Activated CD8-positive, alpha-beta memory T cell treated with anti-CD3 and anti-CD28 coated beads, Interleukin-2, amount 10 ng/mL, durations not matched to agents 7 days and 5 days (primary cell): ENCODE measurements around the gene PSMG4. TPM values are rescaled to one million over a fixed set of nuclear protein-coding genes. Genes with fewer than 3 reads are reported as not detected.
"Not testable (repeated sequence)": the region's sequence is repeated elsewhere in the genome, so short reads cannot be mapped to it uniquely, and the experiment has no call there.

Source experiments
- ATAC-seq: fragments of 150-1000 bp; cut with Tn5 transposase; one replicate; pipeline ENCODE4 v1.10.0; 2021; ENCODE audit warnings: moderate library complexity
- CTCF ChIA-PET: fragments of 350-600 bp; sonication (Branson Sonifier 250); formaldehyde crosslinking; loops from one replicate; lab custom pipeline; 2021; ENCODE audit warnings: antibody characterized with exemption; lab: Charles Lee
- DNase-seq: peaks from one replicate; pipeline ENCODE4 v3.0.0-alpha.2; 2020
- H3K27ac Mint-ChIP-seq: one replicate; pipeline ENCODE4 v1.8.0; 2021; ENCODE audit warnings: mild to moderate bottlenecking, mixed read lengths
- H3K27me3 Mint-ChIP-seq: one replicate; pipeline ENCODE4 v1.8.0; 2021; ENCODE audit warnings: mixed read lengths
- H3K36me3 Mint-ChIP-seq: one replicate; pipeline ENCODE4 v1.8.0; 2021; ENCODE audit warnings: mild to moderate bottlenecking, mixed read lengths
- H3K4me1 Mint-ChIP-seq: one replicate; pipeline ENCODE4 v1.8.0; 2021; ENCODE audit warnings: mixed read lengths
- H3K4me3 Mint-ChIP-seq: one replicate; pipeline ENCODE4 v1.8.0; 2021; ENCODE audit warnings: mild to moderate bottlenecking, moderate library complexity, mixed read lengths
- H3K9me3 Mint-ChIP-seq: one replicate; pipeline ENCODE4 v1.8.0; 2022; ENCODE audit warnings: low read depth, mixed read lengths
- total RNA-seq, 2 experiments: library from RNA; stranded (reverse); gene quantifications; one replicate each; pipeline ENCODE4 v1.2.3, GENCODE V29; 2021

PSMG4 gene
- total RNA-seq, 2 experiments from 2014 or later, result 24.4 TPM

DNA sequence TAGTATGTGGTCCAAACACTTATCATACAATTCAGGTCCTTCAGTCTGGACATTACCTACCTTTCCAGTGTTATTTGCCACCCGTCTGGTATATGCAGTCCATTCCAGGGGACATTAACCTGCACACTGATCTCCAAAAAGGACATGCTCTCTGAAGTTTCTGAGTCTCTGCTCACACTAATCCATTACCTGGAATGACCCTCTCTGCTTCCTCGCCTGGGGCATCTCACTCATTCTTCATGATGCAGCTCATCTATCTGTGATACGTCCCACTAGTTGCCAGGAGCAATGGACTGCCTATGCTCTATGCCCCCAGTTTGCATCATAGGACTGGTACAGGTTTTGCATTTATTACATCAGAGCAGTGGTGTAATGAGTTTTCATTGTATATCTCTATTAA, 25.4 kb upstream of the PSMG4 start:
- H3K9me3 Mint-ChIP-seq, result no peaks in the 10 kb centered on the region
- CTCF ChIA-PET, result interaction anchor here (1.2 to 1.5 kb wide), 2 partner anchors 15 to 18 kb away, joined by 3 to 4 read pairs; no protein-coding TSS in a partner anchor
- no peak overlapping the region for H3K27ac Mint-ChIP-seq
- H3K4me1 Mint-ChIP-seq, result peaks cover 31% of the 10 kb centered on the region
- H3K4me3 Mint-ChIP-seq, result no peak overlapping the region
- no peak for DNase-seq
- ATAC-seq, result no peak
- H3K27me3 Mint-ChIP-seq, result peaks cover 84% of the 10 kb centered on the region
- peaks cover 2% of the 10 kb centered on the region for H3K36me3 Mint-ChIP-seq

GRCh38 chr6:3233904-3234303, 24.8 kb upstream of the PSMG4 start:
- Mint-ChIP-seq H3K27me3 (peaks cover 86% of the 10 kb centered on the region), H3K36me3 (no peaks in the 10 kb centered on the region), H3K4me1 (peaks cover 27% of the 10 kb centered on the region), H3K4me3 (no peak overlapping the region), H3K9me3 (no peaks in the 10 kb centered on the region), H3K27ac (no peak overlapping the region)
- CTCF ChIA-PET, result interaction anchor here (1.2 to 1.5 kb wide), 2 partner anchors 14 to 18 kb away, joined by 3 to 4 read pairs; no protein-coding TSS in a partner anchor
- ATAC-seq (no peak), DNase-seq (no peak)

GRCh38 chr6:3235486-3235885, 23.3 kb upstream of the PSMG4 start:
- Mint-ChIP-seq H3K27me3 (peaks cover 83% of the 10 kb centered on the region), H3K9me3 (no peaks in the 10 kb centered on the region), H3K4me1 (peaks cover 13% of the 10 kb centered on the region), H3K4me3 (no peak overlapping the region), H3K27ac (no peak overlapping the region), H3K36me3 (no peaks in the 10 kb centered on the region)
- CTCF ChIA-PET, result no interaction called here
- no peak for ATAC-seq
- no peak for DNase-seq

DNA sequence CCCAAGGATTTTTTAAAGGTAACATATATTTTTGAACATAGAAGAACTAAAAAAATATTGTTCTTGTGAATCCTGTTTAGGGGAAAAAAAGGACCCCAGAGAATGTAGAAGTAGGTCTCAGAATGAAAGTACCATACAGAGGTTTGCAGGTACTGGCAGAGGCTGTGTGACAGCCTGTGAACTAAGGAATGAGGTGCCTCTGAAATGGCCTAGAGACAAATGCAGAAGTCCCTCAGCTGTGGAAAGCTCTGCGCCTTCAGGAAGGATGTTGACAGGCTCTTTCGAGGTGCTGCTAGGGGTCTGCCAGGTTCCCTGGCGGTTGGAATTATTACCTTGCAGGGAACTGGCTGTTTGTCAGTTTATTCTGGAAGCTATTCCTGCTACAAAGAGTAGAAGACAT, 22.7 kb upstream of the PSMG4 start:
- no peak for DNase-seq
- ATAC-seq, result no peak
- Mint-ChIP-seq H3K27ac (no peak overlapping the region), H3K9me3 (no peaks in the 10 kb centered on the region), H3K36me3 (no peaks in the 10 kb centered on the region), H3K27me3 (peaks cover 81% of the 10 kb centered on the region), H3K4me1 (peaks cover 9% of the 10 kb centered on the region), H3K4me3 (no peak overlapping the region)
- CTCF ChIA-PET, result interaction anchor here (0.9 to 1.2 kb wide), 2 partner anchors 14 to 110 kb away, joined by 3 read pairs; no protein-coding TSS in a partner anchor

DNA sequence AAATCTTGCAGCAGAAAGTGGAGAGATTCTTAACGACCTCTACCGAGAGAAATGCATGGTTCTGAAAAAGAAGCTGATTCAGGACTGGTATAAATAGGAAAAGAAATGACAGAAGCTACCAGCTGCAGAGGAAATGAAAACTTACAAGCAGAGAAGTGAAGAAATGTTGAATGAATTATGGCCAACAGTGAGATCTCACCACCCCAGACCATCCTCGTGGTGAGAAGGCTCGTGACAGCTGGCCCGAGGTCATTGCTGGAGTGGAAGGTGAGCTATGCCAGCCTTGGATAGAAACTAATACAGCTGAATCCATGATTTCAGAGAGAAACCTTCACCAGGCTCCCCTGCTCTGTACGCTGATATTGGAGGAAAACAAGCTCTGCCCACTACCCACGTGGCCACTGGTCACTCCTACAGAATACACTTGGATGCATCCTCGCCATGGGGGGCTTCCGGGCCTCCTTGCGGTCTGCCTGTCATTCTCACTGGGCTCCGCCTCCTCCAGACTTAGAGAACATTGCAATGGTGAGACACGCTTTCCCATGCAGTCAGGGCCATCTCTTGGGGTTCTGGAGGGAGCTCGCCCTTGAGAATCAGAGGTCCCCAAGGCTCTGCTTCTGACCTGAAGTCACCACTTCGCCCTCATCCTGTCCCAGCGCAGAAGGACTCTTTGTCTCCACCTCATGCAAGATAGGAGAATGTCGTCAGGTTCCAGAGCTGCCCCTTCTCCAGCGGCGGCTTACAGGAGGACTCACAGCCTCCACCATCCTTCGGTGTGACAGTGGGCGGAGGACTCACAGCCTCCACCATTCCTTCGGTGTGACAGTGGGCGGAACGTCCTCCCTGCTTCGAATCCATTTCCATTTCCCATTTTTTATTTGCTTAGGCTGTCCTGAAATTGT, 20.7 kb upstream of the PSMG4 start:
- H3K27ac Mint-ChIP-seq, result no peak overlapping the region
- ATAC-seq, result no peak
- CTCF ChIA-PET, result interaction anchor here (1.5 kb wide), 1 partner anchor 14 kb away, joined by 5 read pairs; no protein-coding TSS in a partner anchor
- peaks cover 69% of the 10 kb centered on the region for H3K27me3 Mint-ChIP-seq
- H3K9me3 Mint-ChIP-seq, result no peaks in the 10 kb centered on the region
- DNase-seq, result no peak
- H3K4me3 Mint-ChIP-seq, result no peak overlapping the region
- H3K4me1 Mint-ChIP-seq, result no peaks in the 10 kb centered on the region
- no peaks in the 10 kb centered on the region for H3K36me3 Mint-ChIP-seq

DNA sequence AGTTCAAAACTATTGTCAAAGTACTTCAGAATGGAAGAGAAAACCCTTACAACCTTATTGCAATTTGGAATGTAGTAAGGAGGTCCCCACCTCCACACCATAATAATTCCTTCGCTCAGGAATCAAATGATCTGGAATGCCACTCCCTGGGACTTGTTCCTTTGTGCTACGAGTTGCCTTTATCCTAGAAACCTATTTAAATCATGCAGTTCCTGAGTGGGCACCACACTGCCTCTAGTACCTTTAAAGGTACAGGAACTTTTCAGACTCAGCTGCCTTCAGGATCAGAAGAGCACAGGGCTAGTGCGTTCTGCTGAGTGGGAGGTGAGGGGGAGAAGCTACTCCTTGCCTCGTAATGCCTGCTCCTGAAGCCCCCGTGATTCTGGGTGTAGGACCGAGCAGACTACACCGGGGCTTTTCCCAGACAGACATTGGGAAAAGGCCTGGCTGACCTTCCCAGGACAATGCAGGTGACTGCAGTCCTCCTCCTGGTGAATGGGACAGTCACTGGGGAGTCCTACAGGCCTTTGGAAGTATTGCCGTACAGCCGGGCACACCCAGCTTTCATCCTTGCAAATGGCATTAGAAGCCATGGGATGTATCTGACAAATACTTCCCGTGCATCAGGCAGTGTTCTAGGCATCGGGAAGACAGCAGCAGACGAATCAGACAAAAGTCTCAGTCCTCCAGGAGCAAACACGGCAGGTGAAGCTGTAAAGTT, 19.5 kb upstream of the PSMG4 start:
- CTCF ChIA-PET, result interaction anchor here (2.1 kb wide), 1 partner anchor 12 kb away, joined by 13 read pairs; no protein-coding TSS in a partner anchor
- Mint-ChIP-seq H3K36me3 (no peaks in the 10 kb centered on the region), H3K9me3 (no peaks in the 10 kb centered on the region), H3K4me3 (no peak overlapping the region), H3K4me1 (no peaks in the 10 kb centered on the region), H3K27me3 (peaks cover 64% of the 10 kb centered on the region), H3K27ac (no peak overlapping the region)
- no peak for DNase-seq
- no peak for ATAC-seq

GRCh38 chr6:3240595-3240994, 18.2 kb upstream of the PSMG4 start:
- H3K4me3 Mint-ChIP-seq, result no peak overlapping the region
- peaks cover 59% of the 10 kb centered on the region for H3K27me3 Mint-ChIP-seq
- ATAC-seq (no peak), DNase-seq (no peak)
- CTCF ChIA-PET, result interaction anchor here (2.1 kb wide), 1 partner anchor 11 kb away, joined by 13 read pairs; no protein-coding TSS in a partner anchor
- no peaks in the 10 kb centered on the region for H3K4me1 Mint-ChIP-seq
- no peak overlapping the region for H3K27ac Mint-ChIP-seq
- no peaks in the 10 kb centered on the region for H3K36me3 Mint-ChIP-seq
- H3K9me3 Mint-ChIP-seq, result no peaks in the 10 kb centered on the region

GRCh38 chr6:3241745-3242144, 17.0 kb upstream of the PSMG4 start:
- CTCF ChIA-PET, result interaction anchor here (2.4 kb wide), 1 partner anchor 10 kb away, joined by 8 read pairs; no protein-coding TSS in a partner anchor
- H3K27me3 Mint-ChIP-seq, result peaks cover 55% of the 10 kb centered on the region
- not testable (repeated sequence) for H3K27ac Mint-ChIP-seq, ATAC-seq, H3K9me3 Mint-ChIP-seq, H3K36me3 Mint-ChIP-seq, H3K4me3 Mint-ChIP-seq, DNase-seq, H3K4me1 Mint-ChIP-seq

GRCh38 chr6:3242768-3243167, 16.0 kb upstream of the PSMG4 start:
- Mint-ChIP-seq H3K27ac (no peak overlapping the region), H3K4me1 (no peaks in the 10 kb centered on the region), H3K36me3 (no peaks in the 10 kb centered on the region), H3K9me3 (no peaks in the 10 kb centered on the region), H3K27me3 (peaks cover 56% of the 10 kb centered on the region), H3K4me3 (no peak overlapping the region)
- DNase-seq (no peak), ATAC-seq (no peak)
- CTCF ChIA-PET, result interaction anchor here (2.4 kb wide), 1 partner anchor 9 kb away, joined by 8 read pairs; no protein-coding TSS in a partner anchor

DNA sequence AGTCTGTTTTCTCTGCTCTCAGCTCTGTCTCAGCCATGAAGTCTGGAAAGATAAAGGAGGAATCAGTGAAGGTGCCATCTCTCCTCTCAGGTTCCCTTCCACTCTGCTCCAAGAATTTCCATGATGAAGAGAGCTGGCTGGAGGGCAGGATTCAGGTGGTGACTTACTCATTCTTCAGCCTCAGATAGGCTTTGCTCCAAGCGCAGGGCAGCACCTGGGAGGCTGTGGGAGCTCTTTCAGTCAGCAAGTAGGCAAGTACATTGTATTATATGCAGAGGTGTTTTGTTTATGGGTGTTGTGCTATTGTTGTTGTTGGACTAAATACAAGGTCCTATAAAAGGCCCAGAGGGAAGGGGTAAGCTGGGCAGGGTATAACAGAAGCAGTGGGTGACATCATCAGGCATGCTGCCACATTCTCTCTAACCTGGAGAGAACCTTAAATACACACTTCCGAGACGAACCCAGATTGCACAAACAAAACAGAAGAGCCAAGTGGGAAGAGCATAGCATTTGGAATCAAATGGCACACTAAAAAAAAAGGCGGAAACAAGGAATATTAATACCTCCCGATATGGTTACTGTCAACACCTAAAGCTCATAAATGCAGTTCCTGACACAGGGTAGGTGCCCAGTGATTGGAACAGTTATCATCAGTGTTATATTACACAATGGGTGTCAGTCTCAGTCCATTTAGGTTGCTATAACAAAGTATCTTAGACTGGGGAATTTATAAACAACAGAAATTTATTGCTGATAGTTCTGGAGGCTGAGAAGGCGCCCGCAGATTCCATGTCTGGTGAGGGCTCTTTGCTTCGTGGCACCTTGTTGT, 14.5 kb upstream of the PSMG4 start:
- H3K9me3 Mint-ChIP-seq, result no peaks in the 10 kb centered on the region
- no peaks in the 10 kb centered on the region for H3K4me1 Mint-ChIP-seq
- CTCF ChIA-PET, result interaction anchor here (2.4 kb wide), 1 partner anchor 7 kb away, joined by 8 read pairs; no protein-coding TSS in a partner anchor
- H3K27ac Mint-ChIP-seq, result no peak overlapping the region
- DNase-seq (no peak), ATAC-seq (no peak)
- peaks cover 58% of the 10 kb centered on the region for H3K27me3 Mint-ChIP-seq
- no peak overlapping the region for H3K4me3 Mint-ChIP-seq
- no peaks in the 10 kb centered on the region for H3K36me3 Mint-ChIP-seq

DNA sequence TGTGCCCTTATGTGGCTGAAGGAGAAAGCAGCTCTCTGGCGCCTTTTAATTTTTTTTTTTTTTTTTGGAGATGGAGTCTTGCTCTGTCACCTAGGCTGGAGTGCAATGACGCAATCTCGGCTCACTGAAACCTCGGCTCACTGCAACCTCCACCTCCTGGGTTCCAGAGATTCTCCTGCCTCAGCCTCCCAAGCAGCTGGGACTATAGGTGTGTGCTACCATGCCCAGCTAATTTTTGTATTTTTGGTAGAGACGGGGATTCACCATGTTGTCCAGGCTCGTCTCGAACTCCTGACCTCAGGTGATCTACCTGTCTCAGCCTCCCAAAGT, 13.9 kb upstream of the PSMG4 start:
- H3K36me3 Mint-ChIP-seq, ATAC-seq, H3K9me3 Mint-ChIP-seq, H3K27ac Mint-ChIP-seq, H3K4me1 Mint-ChIP-seq, H3K4me3 Mint-ChIP-seq, DNase-seq, CTCF ChIA-PET: not testable (repeated sequence)
- H3K27me3 Mint-ChIP-seq, result peaks cover 58% of the 10 kb centered on the region

GRCh38 chr6:3245216-3245615, 13.5 kb upstream of the PSMG4 start:
- no peak for ATAC-seq
- Mint-ChIP-seq H3K9me3 (no peaks in the 10 kb centered on the region), H3K4me3 (no peak overlapping the region), H3K27me3 (peaks cover 58% of the 10 kb centered on the region), H3K36me3 (no peaks in the 10 kb centered on the region), H3K27ac (no peak overlapping the region), H3K4me1 (no peaks in the 10 kb centered on the region)
- no peak for DNase-seq
- CTCF ChIA-PET, result no interaction called here
